Peyer's patch (tissue), 4 donors: Measurements from ENCODE around the gene MAD1L1. TPM values are rescaled to one million over a fixed set of nuclear protein-coding genes. Genes with fewer than 3 reads are reported as not detected.

Experiments
- DNase-seq, 3 donors: peaks; one replicate each; pipeline ENCODE4 v3.0.0-alpha.2; 2017 to 2019
- H3K27ac ChIP-seq, 4 donors: fragments of 200-600 bp; sonication (generic); one replicate each; pipeline ENCODE4 v1.5.1; 2016 to 2019
- H3K27me3 ChIP-seq, 2 donors: fragments of 200-600 bp; sonication (generic); one replicate each; pipeline ENCODE4 v1.5.1; 2019
- H3K36me3 ChIP-seq, 3 donors: fragments of 200-600 bp; sonication (generic); one replicate each; pipeline ENCODE4 v1.5.1; 2016 to 2019
- H3K4me1 ChIP-seq, 4 donors: fragments of 200-600 bp; sonication (generic); one replicate each; pipeline ENCODE4 v1.5.1; 2016 to 2019
- H3K4me3 ChIP-seq, 4 donors: fragments of 200-600 bp; sonication (generic); 1 replicate in 3 of 4; 2 replicates in 1 of 4; pipeline ENCODE4 v1.5.1; 2016 to 2019; ENCODE audit warnings: mild to moderate bottlenecking in 1 of 4
- H3K9me3 ChIP-seq, 4 donors: fragments of 200-600 bp; sonication (generic); one replicate each; pipeline ENCODE4 v1.5.1; 2016 to 2019; ENCODE audit warnings: mild to moderate bottlenecking in 1 of 4
- CTCF ChIP-seq, 6 experiments: fragments of 450-650 bp in 4 of 6; fragments of 200-600 bp in 2 of 6; sonication (generic) in 1 of 6; IDR thresholded peaks; one replicate each; pipeline ENCODE4 v1.5.1; 2017 to 2019; ENCODE audit warnings: antibody characterized with exemption in 6 of 6, mild to moderate bottlenecking in 3 of 6, moderate library complexity in 1 of 6
- POLR2A ChIP-seq, 2 donors: fragments of 450-650 bp; IDR thresholded peaks; one replicate each; pipeline ENCODE4 v1.5.1; 2017; ENCODE audit warnings: antibody characterized with exemption in 2 of 2, mild to moderate bottlenecking in 2 of 2, moderate library complexity in 2 of 2
- total RNA-seq, 4 donors: library from RNA; depleted of rRNA; stranded (reverse); fragments of >200 nt; gene quantifications; one replicate each; pipeline ENCODE4 v1.1.0, GENCODE V29; 2016

MAD1L1 gene
- total RNA-seq, 4 donors from 2014 or later: 43.9 to 417 (median 59.1) TPM

GRCh38 chr7:2253525-2254244 lies 20.9 kb upstream of the MAD1L1 start:
- Histone ChIP-seq H3K4me3 (no peak overlapping the region), H3K27me3 (no peaks in the 10 kb centered on the region), H3K4me1 (peaks cover 0 to 11% (median 3%) of the 10 kb centered on the region in 4 donors), H3K27ac (no peak overlapping the region), H3K36me3 (peaks cover 0 to 8% (median 0%) of the 10 kb centered on the region in 3 donors), H3K9me3 (no peaks in the 10 kb centered on the region)
- no peak for DNase-seq
- TF ChIP-seq CTCF (IDR thresholded peaks at IDR 0.05): no peak
- TF ChIP-seq POLR2A (IDR thresholded peaks at IDR 0.05): no peak

GRCh38 chr7:2253021-2253420 lies 20.3 kb upstream of the MAD1L1 start:
- Histone ChIP-seq H3K9me3 (no peaks in the 10 kb centered on the region), H3K36me3 (peaks cover 0 to 8% (median 0%) of the 10 kb centered on the region in 3 donors), H3K27ac (no peak overlapping the region), H3K4me1 (peaks cover 0 to 13% (median 3%) of the 10 kb centered on the region in 4 donors), H3K27me3 (no peaks in the 10 kb centered on the region), H3K4me3 (no peak overlapping the region)
- TF ChIP-seq CTCF (IDR thresholded peaks at IDR 0.05) (no peak), POLR2A (IDR thresholded peaks at IDR 0.05) (no peak)
- no peak for DNase-seq

- H3K27ac ChIP-seq: no peak overlapping the region
- H3K36me3 ChIP-seq: peaks cover 0 to 2% (median 0%) of the 10 kb centered on the region in 3 donors
- H3K9me3 ChIP-seq: no peaks in the 10 kb centered on the region
- H3K4me1 ChIP-seq: peaks cover 0 to 13% (median 3%) of the 10 kb centered on the region in 4 donors
- DNase-seq: no peak
- TF ChIP-seq CTCF (IDR thresholded peaks at IDR 0.05) (no peak), POLR2A (IDR thresholded peaks at IDR 0.05) (no peak)
- H3K4me3 ChIP-seq: no peak overlapping the region
- no peaks in the 10 kb centered on the region for H3K27me3 ChIP-seq
Observed at GRCh38 chr7:2251841-2252771, 19.4 kb upstream of the MAD1L1 start.

GRCh38 chr7:2251381-2251780 lies 18.6 kb upstream of the MAD1L1 start:
- TF ChIP-seq POLR2A (IDR thresholded peaks at IDR 0.05) (no peak), CTCF (IDR thresholded peaks at IDR 0.05) (no peak)
- DNase-seq: no peak
- H3K27me3 ChIP-seq: no peaks in the 10 kb centered on the region
- no peak overlapping the region for H3K27ac ChIP-seq
- H3K36me3 ChIP-seq: no peaks in the 10 kb centered on the region
- H3K9me3 ChIP-seq: no peaks in the 10 kb centered on the region
- H3K4me1 ChIP-seq: peaks cover 0 to 13% (median 3%) of the 10 kb centered on the region in 4 donors
- no peak overlapping the region for H3K4me3 ChIP-seq

GRCh38 chr7:2249744-2250323 lies 17.1 kb upstream of the MAD1L1 start:
- no peaks in the 10 kb centered on the region for H3K27me3 ChIP-seq
- peak overlapping the region in 1 of 4 donors; percentile 42 for H3K27ac ChIP-seq
- peaks cover 0 to 13% (median 3%) of the 10 kb centered on the region in 4 donors for H3K4me1 ChIP-seq
- H3K9me3 ChIP-seq: no peaks in the 10 kb centered on the region
- no peak for DNase-seq
- no peak overlapping the region for H3K4me3 ChIP-seq
- no peaks in the 10 kb centered on the region for H3K36me3 ChIP-seq
- no peak for TF ChIP-seq CTCF (IDR thresholded peaks at IDR 0.05)
- no peak for TF ChIP-seq POLR2A (IDR thresholded peaks at IDR 0.05)
